Astrocyte of the hippocampus (primary cell): Measurements from ENCODE around the gene ELMOD3.
"Not testable (repeated sequence)": the region's sequence is repeated elsewhere in the genome, so short reads cannot be mapped to it uniquely, and the experiment has no call there.

Experiments used
- DNase-seq: peaks from one replicate; pipeline ENCODE4 v3.0.0; 2011; ENCODE audit warnings: low read depth, low spot score

ELMOD3 gene

GRCh38 chr2:85401464-85401805, 46.9 kb downstream of the ELMOD3 start:
- DNase-seq: no peak

GRCh38 chr2:85401844-85402243, 47.3 kb downstream of the ELMOD3 start:
- no peak for DNase-seq

GRCh38 chr2:85405201-85406059, 50.9 kb downstream of the ELMOD3 start:
- DNase-seq: peak; percentile 84

- peak; percentile 22 for DNase-seq
These were observed 55.4 kb downstream of the ELMOD3 start, which contains the start of gene CAPG for GRCh38 chr2:85409845-85410583. TSS of gene CAPG (minus strand) at chr2:85410366. CDS start at chr2:85402145, 8,221 bp downstream.

- peak; percentile 29 for DNase-seq
These were observed 56.2 kb downstream of the ELMOD3 start for GRCh38 chr2:85410584-85411404.

- no peak for DNase-seq
These were observed 56.8 kb downstream of the ELMOD3 start for GRCh38 chr2:85411405-85411748.

GRCh38 chr2:85413592-85414420, 59.2 kb downstream of the ELMOD3 start:
- DNase-seq: peak; percentile 81

GRCh38 chr2:85414421-85414759, 59.8 kb downstream of the ELMOD3 start:
- DNase-seq: not testable (repeated sequence)

- DNase-seq: no peak
These were observed 60.4 kb downstream of the ELMOD3 start for GRCh38 chr2:85414761-85415553.

- DNase-seq: no peak
These were observed 61.5 kb downstream of the ELMOD3 start for GRCh38 chr2:85415980-85416650.

- DNase-seq: peak; percentile 91
These were observed 63.8 kb downstream of the ELMOD3 start, which contains the start of gene SH2D6 for GRCh38 chr2:85418132-85419008. TSS of gene SH2D6 (plus strand) at chr2:85418714. CDS start at chr2:85429466, 10,752 bp downstream.

GRCh38 chr2:85419009-85419675, 64.6 kb downstream of the ELMOD3 start:
- DNase-seq: no peak

GRCh38 chr2:85420536-85421259, 66.1 kb downstream of the ELMOD3 start:
- DNase-seq: peak; percentile 94

GRCh38 chr2:85421260-85422071, 66.9 kb downstream of the ELMOD3 start:
- DNase-seq: peak; percentile 82

GRCh38 chr2:85422072-85422457, 67.5 kb downstream of the ELMOD3 start:
- DNase-seq: no peak

- no peak for DNase-seq
These were observed 69.0 kb downstream of the ELMOD3 start for GRCh38 chr2:85423525-85423924.

GRCh38 chr2:85425588-85425987, 71.0 kb downstream of the ELMOD3 start:
- DNase-seq: no peak
